Ascending aorta (tissue), 2 donors: Measurements from ENCODE around the gene MAML2. TPM values are rescaled to one million over a fixed set of nuclear protein-coding genes. Genes with fewer than 3 reads are reported as not detected.
"Not testable (repeated sequence)": the region's sequence is repeated elsewhere in the genome, so short reads cannot be mapped to it uniquely, and the experiment has no call there.

Experiments
- DNase-seq, 2 donors: peaks; one replicate each; pipeline ENCODE4 v3.0.0-alpha.2; 2019; ENCODE audit warnings: low spot score in 2 of 2
- H3K27ac ChIP-seq, 2 donors: fragments of 200-600 bp; sonication (generic); one replicate each; pipeline ENCODE4 v1.5.1; 2016 to 2017; ENCODE audit warnings: mild to moderate bottlenecking in 1 of 2
- H3K27me3 ChIP-seq: fragments of 200-600 bp; sonication (generic); one replicate; pipeline ENCODE4 v1.5.1; 2017
- H3K36me3 ChIP-seq, 2 donors: fragments of 200-600 bp; sonication (generic); one replicate each; pipeline ENCODE4 v1.5.1; 2016
- H3K4me1 ChIP-seq, 2 donors: fragments of 200-600 bp; sonication (generic); one replicate each; pipeline ENCODE4 v1.5.1; 2016 to 2017; ENCODE audit warnings: mild to moderate bottlenecking in 1 of 2
- H3K4me3 ChIP-seq, 2 donors: fragments of 200-600 bp; sonication (generic); one replicate each; pipeline ENCODE4 v1.5.1; 2016 to 2017; ENCODE audit warnings: mild to moderate bottlenecking in 1 of 2
- H3K9me3 ChIP-seq, 2 donors: fragments of 200-600 bp; sonication (generic); one replicate each; pipeline ENCODE4 v1.5.1; 2016
- intact Hi-C: fragments of 100-400 bp; cut with DNase I; formaldehyde crosslinking; loops from one replicate; pipeline ENCODE4 v1.15.1; 2023
- total RNA-seq: library from RNA; depleted of rRNA; stranded (reverse); fragments of >200 nt; gene quantifications from one replicate; pipeline ENCODE4 v1.1.0, GENCODE V29; 2016
- TF ChIP-seq, protein P1 (sequence below), 3 experiments: fragments of 200-600 bp in 2 of 3; fragments of 450-650 bp in 1 of 3; sonication (generic) in 2 of 3; IDR thresholded peaks; one replicate each; pipeline ENCODE4 v1.5.1; 2016 to 2019; ENCODE audit warnings: antibody characterized with exemption in 3 of 3, mild to moderate bottlenecking in 1 of 3, moderate library complexity in 1 of 3

Gene MAML2
- total RNA-seq, 1 donor from 2014 or later = 13.2 TPM

DNA sequence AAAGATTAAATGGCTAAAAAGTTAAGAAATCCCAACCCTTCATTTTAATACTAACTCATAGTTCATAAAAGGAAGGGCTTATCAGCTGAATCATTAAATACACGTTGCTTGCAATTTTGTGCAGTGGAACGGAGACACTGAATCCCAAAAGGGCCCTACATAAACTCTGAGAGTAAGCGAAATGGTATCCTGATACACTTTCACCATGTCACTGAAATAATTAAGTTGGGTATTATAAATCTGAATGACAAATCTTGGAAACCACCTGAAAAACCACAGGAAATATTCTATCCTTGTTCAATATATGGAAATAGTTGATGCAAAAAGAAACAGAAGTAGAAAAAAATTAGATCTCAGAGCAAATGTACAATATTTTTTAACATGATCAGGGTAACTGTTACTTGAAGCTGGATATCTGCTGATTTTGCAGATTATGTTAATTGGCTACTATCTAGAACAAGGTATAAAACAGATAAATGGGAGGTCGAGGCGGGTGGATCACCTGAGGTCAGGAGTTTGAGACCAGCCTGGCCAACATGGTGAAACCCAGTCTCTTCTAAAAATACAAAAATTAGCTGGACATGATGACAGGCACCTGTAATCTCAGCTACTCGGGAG, 55.1 kb downstream of the MAML2 start:
- TF ChIP-seq, protein P1, sequence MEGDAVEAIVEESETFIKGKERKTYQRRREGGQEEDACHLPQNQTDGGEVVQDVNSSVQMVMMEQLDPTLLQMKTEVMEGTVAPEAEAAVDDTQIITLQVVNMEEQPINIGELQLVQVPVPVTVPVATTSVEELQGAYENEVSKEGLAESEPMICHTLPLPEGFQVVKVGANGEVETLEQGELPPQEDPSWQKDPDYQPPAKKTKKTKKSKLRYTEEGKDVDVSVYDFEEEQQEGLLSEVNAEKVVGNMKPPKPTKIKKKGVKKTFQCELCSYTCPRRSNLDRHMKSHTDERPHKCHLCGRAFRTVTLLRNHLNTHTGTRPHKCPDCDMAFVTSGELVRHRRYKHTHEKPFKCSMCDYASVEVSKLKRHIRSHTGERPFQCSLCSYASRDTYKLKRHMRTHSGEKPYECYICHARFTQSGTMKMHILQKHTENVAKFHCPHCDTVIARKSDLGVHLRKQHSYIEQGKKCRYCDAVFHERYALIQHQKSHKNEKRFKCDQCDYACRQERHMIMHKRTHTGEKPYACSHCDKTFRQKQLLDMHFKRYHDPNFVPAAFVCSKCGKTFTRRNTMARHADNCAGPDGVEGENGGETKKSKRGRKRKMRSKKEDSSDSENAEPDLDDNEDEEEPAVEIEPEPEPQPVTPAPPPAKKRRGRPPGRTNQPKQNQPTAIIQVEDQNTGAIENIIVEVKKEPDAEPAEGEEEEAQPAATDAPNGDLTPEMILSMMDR (IDR thresholded peaks at IDR 0.05) = no peak

DNA sequence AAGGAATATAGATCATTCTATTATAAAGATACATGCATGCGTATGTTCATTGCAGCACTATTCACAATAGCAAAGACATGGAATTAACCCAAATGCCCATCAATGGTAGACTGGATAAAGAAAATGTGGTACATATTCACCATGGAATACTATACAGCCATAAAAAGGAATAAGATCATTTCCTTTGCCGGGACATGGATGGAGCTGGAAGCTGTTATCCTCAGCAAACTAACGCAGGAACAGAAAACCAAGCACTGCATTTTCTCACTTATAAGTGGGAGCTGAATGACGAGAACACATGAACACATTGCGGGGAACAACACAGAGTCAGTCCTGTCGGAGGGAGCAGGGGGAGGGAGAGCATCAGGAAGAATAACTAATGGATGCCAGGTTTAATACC, 57.0 kb downstream of the MAML2 start:
- DNase-seq, H3K27me3 ChIP-seq, intact Hi-C loops, H3K36me3 ChIP-seq, H3K4me1 ChIP-seq, H3K4me3 ChIP-seq, H3K27ac ChIP-seq, H3K9me3 ChIP-seq: not testable (repeated sequence)

More for the DNA sequence above, 55.1 kb downstream of the MAML2 start:
- Histone ChIP-seq H3K4me3 (no peak overlapping the region), H3K36me3 (no peaks in the 10 kb centered on the region), H3K27ac (no peak overlapping the region), H3K4me1 (peaks cover 0 to 4% of the 10 kb centered on the region in 2 donors), H3K27me3 (no peaks in the 10 kb centered on the region), H3K9me3 (no peaks in the 10 kb centered on the region)
- intact Hi-C loops = no loop called here
- no peak for DNase-seq

DNA sequence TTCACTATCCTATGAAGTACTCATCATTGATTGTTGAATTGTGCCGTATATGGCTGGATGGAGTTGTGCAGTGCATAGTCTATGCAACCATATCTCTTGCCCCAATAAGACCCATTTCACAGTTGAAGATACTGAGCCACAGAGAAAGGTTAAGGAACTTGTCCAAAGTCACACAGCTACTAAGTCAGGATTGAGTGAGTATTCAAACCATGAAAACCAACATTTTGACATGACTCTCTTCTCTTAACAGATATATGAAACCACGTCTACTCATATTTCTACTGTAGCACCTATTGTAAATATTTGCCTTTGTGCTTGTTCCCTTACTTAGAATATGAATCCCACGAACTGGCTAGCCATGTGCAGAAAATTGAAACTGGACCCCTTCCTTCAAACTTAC, 58.1 kb downstream of the MAML2 start:
- H3K4me3 ChIP-seq = no peak overlapping the region
- H3K9me3 ChIP-seq = no peaks in the 10 kb centered on the region
- TF ChIP-seq, protein P1 (IDR thresholded peaks at IDR 0.05) = no peak
- no peaks in the 10 kb centered on the region for H3K27me3 ChIP-seq
- DNase-seq = no peak
- intact Hi-C loops = no loop called here
- H3K27ac ChIP-seq = no peak overlapping the region
- no peaks in the 10 kb centered on the region for H3K36me3 ChIP-seq
- no peaks in the 10 kb centered on the region for H3K4me1 ChIP-seq

DNA sequence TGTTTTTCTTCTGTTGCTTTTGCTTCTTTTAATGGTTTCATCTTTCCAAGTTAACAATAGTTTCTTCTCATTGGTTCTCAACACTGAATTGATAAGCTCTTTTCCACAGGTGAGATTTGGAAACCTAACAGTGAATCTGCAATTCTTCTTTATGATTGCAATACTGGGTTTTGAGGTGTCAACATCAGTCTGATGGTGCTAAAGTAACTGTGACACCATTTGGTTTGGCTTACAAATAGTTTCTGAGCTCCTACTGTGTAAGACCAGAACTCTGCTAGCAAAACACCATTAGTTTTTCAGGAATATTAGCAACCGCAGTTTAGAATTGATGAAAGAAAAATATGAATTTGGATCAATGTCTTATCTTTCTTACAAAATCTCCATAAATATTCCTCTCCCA, 58.6 kb downstream of the MAML2 start:
- H3K27me3 ChIP-seq = no peaks in the 10 kb centered on the region
- H3K9me3 ChIP-seq = no peaks in the 10 kb centered on the region
- no peak for DNase-seq
- H3K4me3 ChIP-seq = no peak overlapping the region
- H3K27ac ChIP-seq = no peak overlapping the region
- H3K36me3 ChIP-seq = no peaks in the 10 kb centered on the region
- no peaks in the 10 kb centered on the region for H3K4me1 ChIP-seq
- TF ChIP-seq, protein P1 (IDR thresholded peaks at IDR 0.05) = no peak
- intact Hi-C loops = no loop called here

DNA sequence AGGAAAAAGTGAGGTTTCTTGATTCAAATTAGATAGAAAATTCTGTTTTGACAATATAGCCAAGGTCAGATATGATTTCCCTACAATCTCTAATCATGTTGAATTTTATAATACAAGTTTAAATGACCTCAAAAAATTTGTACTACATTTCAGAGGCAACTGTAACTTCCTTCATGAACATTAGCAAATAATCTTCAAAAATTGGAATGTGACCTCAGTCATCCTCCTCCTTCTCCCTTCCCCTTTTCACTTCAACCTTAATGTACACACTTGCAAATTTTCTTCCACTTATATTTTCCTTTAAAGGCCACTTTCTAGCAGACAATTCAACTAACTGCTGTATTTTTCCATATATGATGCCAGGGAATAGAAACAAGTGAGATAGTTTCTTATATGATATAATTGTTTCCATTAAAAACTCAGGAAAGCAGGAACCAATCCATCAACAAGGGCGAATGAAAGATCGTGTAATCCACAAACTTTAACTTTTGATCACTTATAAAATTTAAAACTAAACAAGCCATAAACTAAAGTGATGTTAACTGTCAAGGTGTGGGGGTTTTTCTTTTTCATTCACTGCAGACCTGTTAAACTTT, 60.3 kb downstream of the MAML2 start:
- TF ChIP-seq, protein P1 (IDR thresholded peaks at IDR 0.05) = no peak
- H3K9me3 ChIP-seq = no peaks in the 10 kb centered on the region

DNA sequence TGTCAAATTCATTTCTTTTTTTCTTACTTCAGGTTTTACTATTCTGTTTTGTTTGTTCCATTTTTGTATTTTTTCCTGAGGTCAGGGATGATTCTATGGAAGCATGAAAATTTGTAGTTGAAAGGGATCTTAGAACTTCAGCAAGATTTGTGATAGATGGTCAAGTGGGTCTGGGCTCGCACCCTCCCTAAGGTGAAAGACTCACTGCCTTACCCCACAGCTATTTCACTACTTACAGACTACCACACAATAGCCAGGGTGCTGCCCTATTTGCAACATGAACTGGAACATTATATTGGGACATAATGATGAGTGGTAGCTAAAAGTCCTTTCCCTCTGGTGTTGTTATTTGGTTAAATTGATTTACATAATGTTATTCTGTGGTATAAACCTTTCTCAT, 62.6 kb downstream of the MAML2 start:
- H3K9me3 ChIP-seq = no peaks in the 10 kb centered on the region
- peaks cover 0 to 14% of the 10 kb centered on the region in 2 donors for H3K4me1 ChIP-seq
- TF ChIP-seq, protein P1 (IDR thresholded peaks at IDR 0.05) = no peak
- H3K27me3 ChIP-seq = no peaks in the 10 kb centered on the region
- no peak for DNase-seq
- no peak overlapping the region for H3K27ac ChIP-seq
- no peak overlapping the region for H3K4me3 ChIP-seq
- H3K36me3 ChIP-seq = no peaks in the 10 kb centered on the region
- intact Hi-C loops = no loop called here

More for the DNA sequence above, 60.3 kb downstream of the MAML2 start:
- Histone ChIP-seq H3K27ac (no peak overlapping the region), H3K4me1 (peaks cover 0 to 10% of the 10 kb centered on the region in 2 donors), H3K4me3 (no peak overlapping the region), H3K27me3 (no peaks in the 10 kb centered on the region), H3K36me3 (no peaks in the 10 kb centered on the region)
- intact Hi-C loops = no loop called here
- no peak for DNase-seq
